ENCODE data around the gene POU3F1. TPM values are rescaled to one million over a fixed set of nuclear protein-coding genes. Genes with fewer than 3 reads are reported as not detected.

POU3F1 gene
- polyA plus RNA-seq, 2 of the 4 experiments (the other 2 are of a cell fraction): not detected

DNA sequence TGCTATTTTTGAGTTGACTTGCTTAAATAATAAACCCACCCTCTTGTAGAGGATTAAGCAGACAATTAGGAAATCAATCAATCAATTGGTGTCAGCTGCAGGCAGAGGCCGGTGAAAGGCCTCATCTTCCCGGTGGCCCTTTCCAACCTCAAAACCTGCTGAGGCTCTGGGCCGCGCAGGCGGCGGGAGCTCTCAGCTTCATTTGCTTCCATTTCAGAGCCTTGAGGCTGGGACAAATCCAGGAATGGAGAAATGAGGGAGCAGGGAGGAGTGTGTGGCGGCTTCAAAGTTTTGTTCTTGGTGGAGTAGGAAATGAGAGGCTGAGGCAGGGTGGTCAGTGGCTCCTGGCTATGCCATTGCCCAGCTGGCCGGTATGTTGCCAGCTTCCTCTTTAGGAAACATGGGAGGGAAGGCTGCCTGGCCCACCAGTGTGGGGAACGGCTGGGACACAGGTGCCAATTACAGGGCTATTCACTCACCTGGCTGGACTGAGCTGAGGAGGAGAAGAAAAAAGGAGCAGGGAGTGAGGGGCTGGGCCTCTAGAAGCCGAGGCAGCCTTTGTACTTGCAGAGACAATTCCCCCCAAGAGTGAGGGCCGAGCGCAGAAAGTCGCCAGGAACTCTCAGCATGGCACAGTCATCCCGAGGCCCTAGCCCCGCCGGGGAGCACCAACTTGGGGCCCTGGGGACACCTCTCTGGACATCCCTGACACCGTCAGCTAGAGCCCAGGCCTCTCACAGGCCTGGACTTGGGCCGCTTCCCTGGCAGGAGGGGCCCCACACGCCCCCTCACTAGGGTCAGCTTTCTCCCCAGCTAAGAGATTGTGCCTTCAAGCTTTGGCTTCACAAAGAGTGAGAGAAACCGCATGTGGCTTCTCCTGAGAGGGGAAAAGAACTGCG lies 4.4 kb downstream of the POU3F1 start:
- DNase-seq (ENCODE audit: low read depth in 1 of 2, low spot score in 1 of 2) (no peak), FAIRE-seq (no peak), ATAC-seq (no peak)
- CTCF ChIA-PET: interaction anchor here (1.2 to 1.6 kb wide), 2 partner anchors 771 to 793 kb away, joined by 3 to 4 read pairs; no protein-coding TSS in a partner anchor
- Histone ChIP-seq H3K9me3 (no peaks in the 10 kb centered on the region), H3K4me3 (no peak overlapping the region), H3K4me1 (peaks cover 31% of the 10 kb centered on the region; the same call in 2 of the 3 replicates), H3K4me2 (no peak overlapping the region), H3K27ac (no peak overlapping the region)
- no peak for TF ChIP-seq CBX8 (IDR thresholded peaks at IDR 0.05)
- no peak for TF ChIP-seq ZNF302 (CRISPR knock-in tag; IDR thresholded peaks at IDR 0.05)
- TF ChIP-seq, protein P1, sequence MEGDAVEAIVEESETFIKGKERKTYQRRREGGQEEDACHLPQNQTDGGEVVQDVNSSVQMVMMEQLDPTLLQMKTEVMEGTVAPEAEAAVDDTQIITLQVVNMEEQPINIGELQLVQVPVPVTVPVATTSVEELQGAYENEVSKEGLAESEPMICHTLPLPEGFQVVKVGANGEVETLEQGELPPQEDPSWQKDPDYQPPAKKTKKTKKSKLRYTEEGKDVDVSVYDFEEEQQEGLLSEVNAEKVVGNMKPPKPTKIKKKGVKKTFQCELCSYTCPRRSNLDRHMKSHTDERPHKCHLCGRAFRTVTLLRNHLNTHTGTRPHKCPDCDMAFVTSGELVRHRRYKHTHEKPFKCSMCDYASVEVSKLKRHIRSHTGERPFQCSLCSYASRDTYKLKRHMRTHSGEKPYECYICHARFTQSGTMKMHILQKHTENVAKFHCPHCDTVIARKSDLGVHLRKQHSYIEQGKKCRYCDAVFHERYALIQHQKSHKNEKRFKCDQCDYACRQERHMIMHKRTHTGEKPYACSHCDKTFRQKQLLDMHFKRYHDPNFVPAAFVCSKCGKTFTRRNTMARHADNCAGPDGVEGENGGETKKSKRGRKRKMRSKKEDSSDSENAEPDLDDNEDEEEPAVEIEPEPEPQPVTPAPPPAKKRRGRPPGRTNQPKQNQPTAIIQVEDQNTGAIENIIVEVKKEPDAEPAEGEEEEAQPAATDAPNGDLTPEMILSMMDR (IDR thresholded peaks at IDR 0.05): no peak
- no peak for TF ChIP-seq TFCP2L1 (CRISPR knock-in tag; IDR thresholded peaks at IDR 0.05)
- TF ChIP-seq HEYL (CRISPR knock-in tag; IDR thresholded peaks at IDR 0.05): no peak
- TF ChIP-seq, protein P2, sequence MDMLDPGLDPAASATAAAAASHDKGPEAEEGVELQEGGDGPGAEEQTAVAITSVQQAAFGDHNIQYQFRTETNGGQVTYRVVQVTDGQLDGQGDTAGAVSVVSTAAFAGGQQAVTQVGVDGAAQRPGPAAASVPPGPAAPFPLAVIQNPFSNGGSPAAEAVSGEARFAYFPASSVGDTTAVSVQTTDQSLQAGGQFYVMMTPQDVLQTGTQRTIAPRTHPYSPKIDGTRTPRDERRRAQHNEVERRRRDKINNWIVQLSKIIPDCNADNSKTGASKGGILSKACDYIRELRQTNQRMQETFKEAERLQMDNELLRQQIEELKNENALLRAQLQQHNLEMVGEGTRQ (IDR thresholded peaks at IDR 0.05): no peak
- TF ChIP-seq RAD21 (conservative IDR thresholded peaks at IDR 0.05 in 1 of 2, IDR thresholded peaks at IDR 0.05 in 1 of 2): no peak
- no peak for TF ChIP-seq FOSB (CRISPR knock-in tag; IDR thresholded peaks at IDR 0.05)
- no peak for TF ChIP-seq POLR2AphosphoS2 (conservative IDR thresholded peaks at IDR 0.05; ENCODE audit: low read length)
- no peak for TF ChIP-seq RARB (CRISPR knock-in tag; IDR thresholded peaks at IDR 0.05)
- no peak for TF ChIP-seq FOXS1 (CRISPR knock-in tag; IDR thresholded peaks at IDR 0.05)
- TF ChIP-seq BHLHE40 (IDR thresholded peaks at IDR 0.05; ENCODE audit: low read depth, low read length): no peak
- no peak for TF ChIP-seq EHMT2 (IDR thresholded peaks at IDR 0.05; ENCODE audit: low read depth)
- TF ChIP-seq, protein P3, sequence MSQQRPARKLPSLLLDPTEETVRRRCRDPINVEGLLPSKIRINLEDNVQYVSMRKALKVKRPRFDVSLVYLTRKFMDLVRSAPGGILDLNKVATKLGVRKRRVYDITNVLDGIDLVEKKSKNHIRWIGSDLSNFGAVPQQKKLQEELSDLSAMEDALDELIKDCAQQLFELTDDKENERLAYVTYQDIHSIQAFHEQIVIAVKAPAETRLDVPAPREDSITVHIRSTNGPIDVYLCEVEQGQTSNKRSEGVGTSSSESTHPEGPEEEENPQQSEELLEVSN (IDR thresholded peaks at IDR 0.05; ENCODE audit: borderline replicate concordance, low read depth): no peak
- TF ChIP-seq NPAS2 (CRISPR knock-in tag; IDR thresholded peaks at IDR 0.05; ENCODE audit: borderline replicate concordance): no peak
- TF ChIP-seq MYC (IDR thresholded peaks at IDR 0.05; ENCODE audit: borderline replicate concordance, low read length): no peak
- POLR2A ChIA-PET: no interaction called here
- WGBS (ENCODE audit: missing lambda C conversion rate): 77% methylated on average over 16 of the region's 21 CpGs

DNA sequence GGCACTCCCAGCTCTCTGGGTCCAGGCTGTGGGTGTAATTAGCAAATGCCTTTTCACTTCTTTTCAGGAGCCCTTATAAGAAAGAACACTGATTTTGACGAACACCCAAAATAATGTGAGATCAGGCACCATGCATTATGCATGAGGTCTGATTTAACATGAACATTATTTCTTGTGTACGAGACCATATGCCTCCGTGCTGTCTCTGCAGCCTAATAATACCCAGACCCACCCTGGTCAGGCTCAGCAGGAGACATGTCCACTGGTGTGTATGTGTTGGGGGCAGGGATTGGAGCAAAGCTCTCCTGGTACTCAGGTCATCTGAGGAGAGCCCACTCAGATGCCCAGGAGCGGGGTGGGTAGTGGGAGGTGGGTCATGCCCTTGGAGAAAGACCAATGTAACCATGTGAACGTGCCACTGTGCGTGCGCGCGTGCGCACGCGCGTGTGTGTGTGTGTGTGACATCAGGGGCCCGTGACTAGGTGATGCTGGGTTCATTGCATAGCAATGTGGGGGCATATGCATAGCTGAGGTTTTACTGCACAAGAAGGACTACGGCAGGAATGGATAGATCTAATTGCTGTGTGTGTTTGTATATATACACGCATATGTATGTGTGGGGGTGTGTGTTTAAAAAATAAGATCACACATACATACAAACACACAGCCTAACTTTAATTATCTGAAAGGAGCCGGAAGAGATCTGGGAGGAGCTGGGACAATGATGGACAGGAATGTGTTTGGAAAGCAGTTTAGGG lies 7.1 kb downstream of the POU3F1 start:
- FAIRE-seq: no peak

More for the DNA sequence above, 7.1 kb downstream of the POU3F1 start:
- ChIA-PET POLR2A (interaction anchor here (1.1 kb wide), 1 partner anchor 9 kb away, joined by 4 read pairs; no protein-coding TSS in a partner anchor), CTCF (interaction anchor here (1.1 to 3.0 kb wide), 6 partner anchors 10 to 796 kb away, joined by 3 to 9 read pairs (median 4); no protein-coding TSS in a partner anchor)
- WGBS (ENCODE audit: missing lambda C conversion rate): 83% methylated on average over 17 of the region's 17 CpGs
- Histone ChIP-seq H3K27ac (no peak overlapping the region), H3K9me3 (no peaks in the 10 kb centered on the region), H3K4me3 (no peak overlapping the region), H3K4me1 (peaks cover 16% of the 10 kb centered on the region; the same call in 1 of the 3 replicates), H3K4me2 (peak overlapping the region; percentile 53)
- DNase-seq (ENCODE audit: low read depth in 1 of 2, low spot score in 1 of 2) (no peak), ATAC-seq (no peak)
- no peak for TF ChIP-seq POLR2A (IDR thresholded peaks at IDR 0.05; ENCODE audit: low read length)
- no peak for TF ChIP-seq HOXA7 (CRISPR knock-in tag; IDR thresholded peaks at IDR 0.05)
- no peak for TF ChIP-seq POLR2AphosphoS2 (conservative IDR thresholded peaks at IDR 0.05; ENCODE audit: low read length)
- TF ChIP-seq HOXB13 (CRISPR knock-in tag; IDR thresholded peaks at IDR 0.05; ENCODE audit: low read depth): no peak
- TF ChIP-seq EHMT2 (IDR thresholded peaks at IDR 0.05; ENCODE audit: low read depth): no peak
- no peak for TF ChIP-seq JUN (IDR thresholded peaks at IDR 0.05)
- TF ChIP-seq CHD2 (IDR thresholded peaks at IDR 0.05; ENCODE audit: low read length, partially characterized antibody): no peak
- no peak for TF ChIP-seq ZFP36 (IDR thresholded peaks at IDR 0.05; ENCODE audit: borderline replicate concordance, partially characterized antibody)
- TF ChIP-seq FOSL2 (IDR thresholded peaks at IDR 0.05): no peak
- no peak for TF ChIP-seq FOSL2 (CRISPR knock-in tag; IDR thresholded peaks at IDR 0.05)
- no peak for TF ChIP-seq RCOR1 (IDR thresholded peaks at IDR 0.05; ENCODE audit: low read depth, low read length)
- no peak for TF ChIP-seq MAFK (IDR thresholded peaks at IDR 0.05; ENCODE audit: partially characterized antibody)
- TF ChIP-seq, protein P4, sequence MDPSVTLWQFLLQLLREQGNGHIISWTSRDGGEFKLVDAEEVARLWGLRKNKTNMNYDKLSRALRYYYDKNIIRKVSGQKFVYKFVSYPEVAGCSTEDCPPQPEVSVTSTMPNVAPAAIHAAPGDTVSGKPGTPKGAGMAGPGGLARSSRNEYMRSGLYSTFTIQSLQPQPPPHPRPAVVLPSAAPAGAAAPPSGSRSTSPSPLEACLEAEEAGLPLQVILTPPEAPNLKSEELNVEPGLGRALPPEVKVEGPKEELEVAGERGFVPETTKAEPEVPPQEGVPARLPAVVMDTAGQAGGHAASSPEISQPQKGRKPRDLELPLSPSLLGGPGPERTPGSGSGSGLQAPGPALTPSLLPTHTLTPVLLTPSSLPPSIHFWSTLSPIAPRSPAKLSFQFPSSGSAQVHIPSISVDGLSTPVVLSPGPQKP (IDR thresholded peaks at IDR 0.05; ENCODE audit: low read depth, low read length): no peak
- no peak for TF ChIP-seq TFCP2L1 (CRISPR knock-in tag; IDR thresholded peaks at IDR 0.05)
- TF ChIP-seq KDM5A (IDR thresholded peaks at IDR 0.05): no peak
- no peak for TF ChIP-seq FOSB (CRISPR knock-in tag; IDR thresholded peaks at IDR 0.05)
- TF ChIP-seq RAD21 (conservative IDR thresholded peaks at IDR 0.05 in 1 of 2, IDR thresholded peaks at IDR 0.05 in 1 of 2): no peak
- TF ChIP-seq BHLHE40 (IDR thresholded peaks at IDR 0.05; ENCODE audit: low read depth, low read length): no peak
- TF ChIP-seq MYC (IDR thresholded peaks at IDR 0.05; ENCODE audit: borderline replicate concordance, low read length): no peak

Data from A549 (cell line).